Putamen (tissue), 1 donor: ENCODE measurements around the gene GDPD5.

Experiments used
- DNase-seq: peaks from one replicate; pipeline ENCODE4 v3.0.0-alpha.2; 2016; ENCODE audit warnings: low spot score

Gene GDPD5

GRCh38 chr11:75510004-75510722 lies 15.6 kb downstream of the GDPD5 start:
- DNase-seq: no peak

DNA sequence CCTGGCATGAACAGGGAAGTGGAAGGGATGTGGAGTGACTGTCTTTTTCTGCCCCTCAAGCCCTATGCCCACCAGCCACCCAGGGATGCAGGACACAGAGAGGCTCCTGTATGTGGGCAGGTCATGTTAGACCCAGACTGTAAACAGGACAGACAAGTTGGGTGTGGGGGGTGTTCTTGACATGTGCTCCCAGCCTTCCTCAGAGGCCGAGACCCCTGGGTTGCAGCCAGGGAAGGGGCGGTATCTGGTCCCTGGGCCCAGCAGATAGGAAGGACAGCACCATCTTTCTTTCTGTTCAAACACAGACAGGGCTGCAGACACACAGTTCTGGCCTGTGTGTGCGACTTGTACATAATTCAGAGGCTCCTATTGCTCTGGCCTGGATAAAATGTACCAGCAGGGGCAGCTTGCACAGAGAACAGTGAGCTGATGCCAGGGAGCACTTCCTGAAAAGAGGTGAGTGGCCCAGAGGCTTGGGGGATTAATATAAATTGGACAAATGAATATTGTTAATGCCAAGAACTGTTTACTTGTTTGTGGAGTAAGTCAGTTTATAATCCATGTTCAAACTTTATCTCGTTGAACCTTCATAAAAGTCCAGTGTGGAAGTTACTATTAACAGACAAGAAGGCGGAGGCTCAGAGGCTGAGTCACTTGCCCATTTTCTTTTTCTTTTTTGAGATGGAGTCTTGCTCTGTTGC lies 16.6 kb downstream of the GDPD5 start:
- no peak for DNase-seq

- no peak for DNase-seq
Measured at GRCh38 chr11:75508051-75508561, 17.6 kb downstream of the GDPD5 start.

DNA sequence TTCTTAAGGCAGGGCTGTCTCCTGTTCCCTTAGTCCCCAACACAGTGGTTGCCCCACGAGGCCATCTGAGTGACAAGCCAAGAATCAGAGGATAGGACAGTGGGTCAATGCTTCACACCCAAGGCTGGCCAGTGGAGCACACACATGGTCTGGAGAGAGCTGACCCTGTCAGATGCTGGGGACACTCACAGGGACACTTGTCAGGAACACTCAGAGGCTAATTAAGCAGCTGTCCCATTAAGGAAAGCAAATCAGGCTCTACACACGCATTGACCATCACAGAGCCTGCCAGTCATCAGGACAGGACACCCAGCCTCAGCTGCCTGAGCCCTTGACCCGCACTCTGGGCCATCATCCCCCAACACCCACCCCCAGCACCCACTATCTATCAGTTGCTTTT lies 18.2 kb downstream of the GDPD5 start:
- no peak for DNase-seq

GRCh38 chr11:75506827-75507226 lies 18.9 kb downstream of the GDPD5 start:
- DNase-seq: no peak

GRCh38 chr11:75505916-75506692 lies 19.6 kb downstream of the GDPD5 start:
- DNase-seq: no peak

- no peak for DNase-seq
Measured at GRCh38 chr11:75504501-75504900, 21.2 kb downstream of the GDPD5 start.

DNA sequence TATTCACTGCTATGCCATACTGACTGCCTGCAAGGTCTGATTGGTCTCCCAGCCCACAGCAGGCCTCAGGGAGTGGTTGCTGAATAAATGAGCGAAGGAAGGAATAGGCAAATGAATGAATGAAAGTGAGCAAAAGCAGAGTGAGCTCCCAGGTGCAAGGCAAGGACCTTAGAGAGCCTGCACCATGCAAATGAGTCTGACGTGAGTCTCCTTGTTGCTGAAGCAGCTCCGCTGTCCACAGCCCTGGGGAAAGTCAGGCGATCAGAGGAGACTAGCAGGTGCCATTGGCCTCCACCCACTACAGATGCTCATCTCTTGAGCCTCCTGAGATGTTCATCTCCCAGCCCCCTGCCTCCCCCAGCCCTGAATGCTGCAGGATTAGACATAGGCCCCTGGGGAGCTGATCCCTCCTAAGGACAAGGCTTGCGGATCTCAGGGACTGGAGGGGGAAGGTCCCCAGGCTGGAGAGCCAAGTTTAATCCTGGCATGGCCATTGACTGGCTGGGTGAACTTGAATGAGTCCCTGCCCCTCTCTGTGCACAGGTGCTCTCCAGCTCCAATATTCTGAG lies 22.1 kb downstream of the GDPD5 start:
- no peak for DNase-seq

DNA sequence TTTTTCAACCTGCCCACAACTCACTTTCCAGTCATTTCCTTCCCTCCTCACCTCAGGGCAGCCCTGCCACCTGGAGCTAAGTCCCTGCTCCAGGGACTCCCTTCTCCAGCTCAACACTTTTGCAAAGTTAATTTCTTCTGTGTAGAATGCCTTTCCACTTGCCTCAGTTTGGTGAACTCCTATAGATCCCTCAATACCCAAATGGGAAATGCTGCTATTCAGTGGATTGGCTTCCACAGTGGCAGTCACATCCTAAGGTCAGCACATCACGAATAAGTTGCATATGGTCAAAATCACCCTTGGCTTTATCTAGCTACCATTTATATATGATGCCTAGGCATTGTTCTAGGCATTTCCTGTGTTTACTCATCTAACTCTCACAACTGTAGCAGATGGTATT lies 23.6 kb downstream of the GDPD5 start:
- DNase-seq: no peak

DNA sequence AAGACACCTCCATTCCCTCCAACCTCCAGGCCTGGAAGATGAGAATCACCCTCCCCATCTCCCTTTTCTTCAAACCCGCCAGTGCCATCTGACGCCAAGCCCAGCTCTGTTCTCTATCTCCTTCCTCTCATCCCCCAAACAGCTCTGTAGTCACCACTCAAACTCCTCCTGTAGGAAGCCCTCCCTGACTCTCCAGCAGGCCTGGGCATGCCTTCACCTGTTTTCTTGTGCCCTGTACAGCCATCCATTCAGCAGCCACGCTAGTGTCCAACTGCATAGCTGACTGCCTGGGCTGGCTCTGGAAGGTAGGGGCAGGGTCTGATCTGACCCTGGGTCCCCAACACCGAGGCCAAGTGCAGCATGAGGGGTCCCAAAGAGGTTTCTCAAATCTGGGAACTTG lies 25.0 kb downstream of the GDPD5 start:
- no peak for DNase-seq

GRCh38 chr11:75499423-75500190 lies 26.1 kb downstream of the GDPD5 start:
- DNase-seq: no peak

DNA sequence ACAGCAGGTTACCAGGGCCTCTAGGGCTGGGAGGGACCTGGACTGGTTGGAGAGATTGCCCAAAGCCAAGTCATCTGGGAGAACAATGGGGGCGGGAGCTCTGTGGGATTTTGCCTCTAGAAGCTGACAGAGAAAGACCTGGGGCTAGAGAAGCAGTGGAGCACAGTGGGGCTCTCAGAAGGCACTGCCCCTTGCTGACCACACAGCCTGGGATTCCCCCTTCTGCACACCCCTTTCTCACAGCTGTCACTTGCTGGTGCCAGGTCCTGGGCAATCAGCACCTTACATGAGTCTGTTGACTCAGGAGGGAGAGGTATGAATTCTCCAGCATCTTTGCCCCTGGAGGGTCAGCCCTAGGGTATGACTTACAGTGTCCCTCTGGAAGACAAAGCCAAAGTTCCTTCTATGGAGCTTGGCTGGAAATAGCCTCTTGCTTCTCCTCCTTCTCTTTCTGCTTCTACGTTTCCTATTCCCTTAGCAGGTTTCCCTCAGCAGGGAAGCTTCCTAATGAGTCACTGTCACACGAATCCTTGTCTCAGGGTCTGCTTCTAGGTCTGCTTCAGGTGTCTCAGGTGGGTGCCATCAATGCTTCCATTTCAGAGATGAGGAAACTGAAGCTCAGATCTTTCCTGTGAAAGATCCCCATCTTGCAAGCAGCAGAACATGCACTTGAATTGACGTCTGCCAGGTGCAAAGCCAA lies 27.0 kb downstream of the GDPD5 start:
- DNase-seq: no peak

DNA sequence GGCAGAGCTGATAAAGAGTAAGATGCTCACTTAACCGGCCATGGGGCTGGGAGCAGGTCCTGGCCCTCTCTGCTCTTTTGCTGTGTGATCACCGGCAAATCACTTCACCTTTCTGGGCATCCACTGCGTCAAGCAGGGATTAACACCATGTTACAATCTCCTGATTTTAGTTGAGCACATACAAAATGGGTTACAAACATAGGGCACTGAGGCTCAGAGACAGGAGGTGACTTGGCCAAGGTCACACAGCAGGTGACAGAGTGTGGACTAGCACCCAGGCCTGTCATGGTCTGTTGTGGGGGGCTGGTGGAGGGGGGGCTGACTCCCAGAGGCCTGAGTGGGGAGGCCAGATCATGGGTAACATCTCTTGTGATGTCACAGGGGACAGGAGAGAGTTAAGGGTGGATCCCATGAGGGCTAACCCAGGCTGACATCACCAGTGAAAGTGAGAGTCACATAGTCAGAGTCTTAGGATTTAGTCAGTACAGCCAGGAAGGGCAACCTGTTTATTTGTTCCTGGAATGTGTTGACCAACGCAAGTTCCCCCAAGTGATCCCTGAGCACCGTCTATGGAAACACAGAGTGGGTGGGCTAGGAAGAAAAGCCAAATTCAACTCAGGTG lies 27.8 kb downstream of the GDPD5 start:
- DNase-seq: no peak

GRCh38 chr11:75496305-75496752 lies 29.4 kb downstream of the GDPD5 start:
- no peak for DNase-seq

GRCh38 chr11:75495749-75496304 lies 29.9 kb downstream of the GDPD5 start:
- DNase-seq: no peak

DNA sequence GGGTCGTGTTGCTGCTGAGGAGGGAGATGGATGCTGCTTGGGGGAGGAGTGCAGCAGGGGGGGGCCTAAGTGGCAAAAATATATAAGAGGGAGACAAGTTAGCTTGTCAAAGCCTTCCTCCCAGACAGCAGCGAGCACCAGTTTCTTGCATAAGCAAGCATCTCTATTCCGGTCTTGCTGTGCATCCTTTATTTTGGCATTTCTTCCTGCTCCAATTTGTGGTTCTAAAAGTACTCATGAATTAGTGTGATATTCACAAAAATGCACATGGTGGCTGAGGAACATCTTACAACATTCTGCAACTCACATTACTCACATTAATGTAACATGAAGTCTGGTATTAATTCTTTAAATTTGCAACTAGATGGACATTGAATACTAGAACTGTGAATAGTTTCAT lies 32.1 kb downstream of the GDPD5 start:
- no peak for DNase-seq

GRCh38 chr11:75492181-75492820 lies 33.4 kb downstream of the GDPD5 start:
- DNase-seq: no peak

DNA sequence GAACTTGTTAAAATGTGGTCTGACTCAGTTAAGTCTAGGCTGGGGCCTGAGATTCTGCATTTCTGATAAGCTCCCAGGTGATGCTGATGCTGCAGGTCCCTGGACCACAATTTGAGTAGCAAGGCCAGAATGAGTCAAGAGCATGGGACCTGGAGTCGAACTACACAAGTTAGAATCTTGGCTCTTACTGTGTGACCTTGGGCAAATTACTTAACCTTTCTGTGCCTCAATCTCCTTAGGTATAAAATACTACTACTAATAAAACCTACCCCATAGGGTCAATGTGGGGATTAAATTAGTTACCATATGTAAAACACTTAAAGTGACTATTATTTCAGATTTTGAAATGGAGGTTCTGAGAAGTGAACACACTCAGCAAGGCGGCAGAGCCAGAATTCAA lies 34.3 kb downstream of the GDPD5 start:
- DNase-seq: no peak
